Measurements from ENCODE around the gene PDE4D. TPM values are rescaled to one million over a fixed set of nuclear protein-coding genes. Genes with fewer than 3 reads are reported as not detected.

PDE4D gene
- total RNA-seq, 1 donor from 2014 or later: 44.8 TPM

DNA sequence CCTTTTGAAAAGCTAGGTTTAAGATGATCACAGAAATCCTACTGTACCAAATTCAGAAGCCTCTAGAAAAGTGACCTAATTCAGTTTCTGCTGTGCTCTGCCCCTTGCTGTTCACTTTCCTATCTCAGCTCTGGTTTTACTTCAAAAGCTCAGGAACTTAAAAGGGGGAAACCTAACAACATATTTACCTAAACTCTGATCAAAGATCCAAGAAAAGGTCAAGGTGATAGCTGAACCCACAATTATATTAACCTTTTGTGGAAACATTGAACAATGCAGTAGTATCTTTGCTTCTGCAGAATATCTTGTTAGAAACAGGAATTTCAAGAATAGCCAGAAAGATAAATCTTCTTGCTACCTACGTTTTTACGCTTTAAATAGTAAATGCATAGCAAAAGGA, 568.5 kb downstream of the PDE4D start:
- Histone ChIP-seq H3K4me3 (no peak overlapping the region), H3K9me3 (no peaks in the 10 kb centered on the region), H3K36me3 (no peaks in the 10 kb centered on the region), H3K4me1 (peaks cover 0 to 2% of the 10 kb centered on the region in 2 donors), H3K27me3 (no peaks in the 10 kb centered on the region), H3K27ac (no peak overlapping the region)
- intact Hi-C loops (cut with DNase I): no loop called here
- TF ChIP-seq, protein P1, sequence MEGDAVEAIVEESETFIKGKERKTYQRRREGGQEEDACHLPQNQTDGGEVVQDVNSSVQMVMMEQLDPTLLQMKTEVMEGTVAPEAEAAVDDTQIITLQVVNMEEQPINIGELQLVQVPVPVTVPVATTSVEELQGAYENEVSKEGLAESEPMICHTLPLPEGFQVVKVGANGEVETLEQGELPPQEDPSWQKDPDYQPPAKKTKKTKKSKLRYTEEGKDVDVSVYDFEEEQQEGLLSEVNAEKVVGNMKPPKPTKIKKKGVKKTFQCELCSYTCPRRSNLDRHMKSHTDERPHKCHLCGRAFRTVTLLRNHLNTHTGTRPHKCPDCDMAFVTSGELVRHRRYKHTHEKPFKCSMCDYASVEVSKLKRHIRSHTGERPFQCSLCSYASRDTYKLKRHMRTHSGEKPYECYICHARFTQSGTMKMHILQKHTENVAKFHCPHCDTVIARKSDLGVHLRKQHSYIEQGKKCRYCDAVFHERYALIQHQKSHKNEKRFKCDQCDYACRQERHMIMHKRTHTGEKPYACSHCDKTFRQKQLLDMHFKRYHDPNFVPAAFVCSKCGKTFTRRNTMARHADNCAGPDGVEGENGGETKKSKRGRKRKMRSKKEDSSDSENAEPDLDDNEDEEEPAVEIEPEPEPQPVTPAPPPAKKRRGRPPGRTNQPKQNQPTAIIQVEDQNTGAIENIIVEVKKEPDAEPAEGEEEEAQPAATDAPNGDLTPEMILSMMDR (IDR thresholded peaks at IDR 0.05): no peak
- no peak for DNase-seq (ENCODE audit: low spot score in 2 of 2)

DNA sequence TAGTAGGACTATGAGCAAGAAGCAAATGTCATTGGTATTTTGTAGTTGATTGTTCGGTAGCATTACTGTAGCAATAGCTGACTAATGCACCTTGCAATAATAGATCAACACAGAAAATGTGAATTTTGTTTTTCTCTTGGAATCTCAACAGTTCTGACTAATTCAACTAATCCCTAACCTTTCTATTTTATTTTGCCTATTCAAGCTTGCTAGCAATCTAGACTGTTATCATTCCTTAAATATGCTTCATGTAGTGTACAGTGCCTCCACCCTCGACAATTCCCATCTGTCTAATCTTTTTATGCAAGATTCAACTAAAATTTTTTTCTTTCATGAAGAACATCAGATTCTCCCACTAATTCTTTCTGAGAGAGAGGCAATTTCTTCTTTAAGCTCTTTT, 570.6 kb downstream of the PDE4D start:
- intact Hi-C loops (cut with DNase I): no loop called here
- Histone ChIP-seq H3K9me3 (no peaks in the 10 kb centered on the region), H3K4me1 (peaks cover 0 to 5% of the 10 kb centered on the region in 2 donors), H3K27ac (no peak overlapping the region), H3K4me3 (no peak overlapping the region), H3K27me3 (no peaks in the 10 kb centered on the region), H3K36me3 (no peaks in the 10 kb centered on the region)
- TF ChIP-seq, protein P1 (IDR thresholded peaks at IDR 0.05): no peak
- DNase-seq (ENCODE audit: low spot score in 2 of 2): no peak

DNA sequence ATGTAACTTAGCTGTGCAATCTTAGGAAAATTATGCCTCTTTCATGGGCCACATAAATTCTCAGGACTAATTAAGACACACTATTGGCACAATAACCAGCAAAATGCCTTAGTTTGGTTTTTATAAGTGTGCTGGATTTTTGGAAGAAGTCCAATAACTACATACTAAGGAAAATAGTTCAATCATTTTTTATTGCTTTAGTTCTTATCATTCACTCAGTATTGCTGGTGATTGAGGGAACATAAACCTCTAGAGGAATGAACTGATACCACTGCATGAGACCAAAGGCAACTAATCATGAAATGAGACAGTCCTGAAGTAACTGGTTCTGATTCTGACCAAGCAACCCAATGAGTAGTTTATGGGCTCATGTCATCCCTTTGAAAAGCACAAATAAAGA, 571.5 kb downstream of the PDE4D start:
- no peak overlapping the region for H3K27ac ChIP-seq
- H3K4me3 ChIP-seq: no peak overlapping the region
- no peaks in the 10 kb centered on the region for H3K36me3 ChIP-seq
- H3K4me1 ChIP-seq: peaks cover 4 to 5% of the 10 kb centered on the region in 2 donors
- no peaks in the 10 kb centered on the region for H3K27me3 ChIP-seq
- intact Hi-C loops (cut with DNase I): no loop called here
- no peaks in the 10 kb centered on the region for H3K9me3 ChIP-seq
- DNase-seq (ENCODE audit: low spot score in 2 of 2): no peak
- TF ChIP-seq, protein P1 (IDR thresholded peaks at IDR 0.05): no peak

DNA sequence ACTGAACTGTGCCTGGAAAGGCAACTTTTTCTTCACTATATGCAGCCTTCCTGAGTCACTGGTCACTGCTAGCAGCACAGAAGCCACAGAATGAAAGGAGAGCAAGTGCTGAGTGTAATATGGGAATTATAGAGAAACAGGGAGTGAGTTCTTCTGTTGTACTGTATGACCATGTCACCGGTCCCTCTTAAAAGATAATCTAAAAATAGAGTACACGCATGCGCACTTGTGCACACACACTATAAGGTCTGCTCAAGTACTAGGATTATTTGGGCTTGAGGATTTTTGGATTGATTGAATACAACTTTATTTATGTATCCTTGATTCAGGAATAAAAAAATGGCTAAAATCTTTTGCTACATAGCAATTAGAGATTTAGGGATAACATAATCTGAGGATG, 571.9 kb downstream of the PDE4D start:
- no peak overlapping the region for H3K4me3 ChIP-seq
- DNase-seq (ENCODE audit: low spot score in 2 of 2): no peak
- no peaks in the 10 kb centered on the region for H3K27me3 ChIP-seq
- H3K9me3 ChIP-seq: no peaks in the 10 kb centered on the region
- H3K27ac ChIP-seq: no peak overlapping the region
- TF ChIP-seq, protein P1 (IDR thresholded peaks at IDR 0.05): no peak
- H3K36me3 ChIP-seq: no peaks in the 10 kb centered on the region
- H3K4me1 ChIP-seq: peaks cover 4 to 5% of the 10 kb centered on the region in 2 donors
- intact Hi-C loops (cut with DNase I): no loop called here

DNA sequence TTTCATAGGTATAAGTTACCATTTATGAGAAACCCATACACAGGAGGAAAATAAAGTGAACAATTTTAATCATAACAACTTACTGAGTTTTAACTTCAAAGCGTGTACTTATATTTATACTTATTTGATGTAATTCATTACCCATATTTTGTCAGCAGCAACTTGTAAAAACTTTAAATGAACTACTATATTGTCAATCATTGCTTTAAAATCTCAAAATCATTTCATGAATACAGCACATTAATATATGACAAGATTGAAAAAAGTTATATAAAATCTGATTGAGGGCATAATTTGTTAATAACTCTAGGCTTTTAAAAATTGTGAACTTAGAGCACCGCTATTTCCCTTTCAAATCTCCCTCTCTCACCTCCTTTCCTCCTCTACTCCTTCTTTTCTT, 573.1 kb downstream of the PDE4D start:
- H3K9me3 ChIP-seq: no peaks in the 10 kb centered on the region
- intact Hi-C loops (cut with DNase I): no loop called here
- H3K27ac ChIP-seq: no peak overlapping the region
- H3K36me3 ChIP-seq: no peaks in the 10 kb centered on the region
- no peak for DNase-seq (ENCODE audit: low spot score in 2 of 2)
- no peaks in the 10 kb centered on the region for H3K27me3 ChIP-seq
- TF ChIP-seq, protein P1 (IDR thresholded peaks at IDR 0.05): no peak
- peaks cover 4 to 5% of the 10 kb centered on the region in 2 donors for H3K4me1 ChIP-seq
- H3K4me3 ChIP-seq: no peak overlapping the region

DNA sequence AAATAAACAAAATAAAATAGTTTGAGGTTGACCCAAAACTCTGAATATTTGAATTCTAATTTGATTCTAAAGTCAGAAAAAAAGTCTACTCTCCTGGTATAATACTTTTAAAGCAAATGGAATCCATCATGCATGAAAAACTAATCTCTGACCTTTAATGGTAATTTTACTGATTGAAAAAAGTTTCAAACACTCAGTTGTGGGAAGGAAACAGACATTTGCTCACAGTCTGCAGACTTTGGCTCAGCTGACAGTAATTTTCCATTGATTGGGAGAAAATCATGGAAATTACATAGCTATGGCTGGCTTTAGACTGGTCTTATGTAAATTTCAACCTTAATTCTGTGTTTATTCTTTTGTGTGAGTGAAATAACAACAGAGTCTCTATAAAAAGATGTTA, 574.3 kb downstream of the PDE4D start:
- Histone ChIP-seq H3K27ac (no peak overlapping the region), H3K4me3 (no peak overlapping the region), H3K36me3 (no peaks in the 10 kb centered on the region), H3K27me3 (no peaks in the 10 kb centered on the region), H3K9me3 (no peaks in the 10 kb centered on the region), H3K4me1 (peaks cover 4 to 5% of the 10 kb centered on the region in 2 donors)
- TF ChIP-seq, protein P1 (IDR thresholded peaks at IDR 0.05): no peak
- intact Hi-C loops (cut with DNase I): no loop called here
- no peak for DNase-seq (ENCODE audit: low spot score in 2 of 2)
